Epithelial cell of esophagus (primary cell): ENCODE results near the gene ZBTB8A.
A peak's percentile ranks its signal among the peaks of the same experiment; 100 is the strongest.
"Not testable (repeated sequence)": the region's sequence is repeated elsewhere in the genome, so short reads cannot be mapped to it uniquely, and the experiment has no call there.

Source experiments
- DNase-seq: peaks from one replicate; pipeline ENCODE4 v3.0.0; 2010; ENCODE audit warnings: low read depth
- H3K4me3 ChIP-seq: 2 replicates; pipeline ENCODE4 v1.5.1; 2011; ENCODE audit warnings: mild to moderate bottlenecking, low read length, control low read depth
- CTCF ChIP-seq: IDR thresholded peaks from 2 replicates; pipeline ENCODE4 v1.5.1; 2011; ENCODE audit warnings: low read depth, mild to moderate bottlenecking, low read length, control low read depth, inconsistent platforms; ENCODE audit not compliant: insufficient read depth; ENCODE audit errors: missing control alignments

The ZBTB8A gene

GRCh38 chr1:32626176-32626575, 86.9 kb downstream of the ZBTB8A start:
- no peak for TF ChIP-seq CTCF
- no peak overlapping the region for H3K4me3 ChIP-seq
- no peak for DNase-seq

DNA sequence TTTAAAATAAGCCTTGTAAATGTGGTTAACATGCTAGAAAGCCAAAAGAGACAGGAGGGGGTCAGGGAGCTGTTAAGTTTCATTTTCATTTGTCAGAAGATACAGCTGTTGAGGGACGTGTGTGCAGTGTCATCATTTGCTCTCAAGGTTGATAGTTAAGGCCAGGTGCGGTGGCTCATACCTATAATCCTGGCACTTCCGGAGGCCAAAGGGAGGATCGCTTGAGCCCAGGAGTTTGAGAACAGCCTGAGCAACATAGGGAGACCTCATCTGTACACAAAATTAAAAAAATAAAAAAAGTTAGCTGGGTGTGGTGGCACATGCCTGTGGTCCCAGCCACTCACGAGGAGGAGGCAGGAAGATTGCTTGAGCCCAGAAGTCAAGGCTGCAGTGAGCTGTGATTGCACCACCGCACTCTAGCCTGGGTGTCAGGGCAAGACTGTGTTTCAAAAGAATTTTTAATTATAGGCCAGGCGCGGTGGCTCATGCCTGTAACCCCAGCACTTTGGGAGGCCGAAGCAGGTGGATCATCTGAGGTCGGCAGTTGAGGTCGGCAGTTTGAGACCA, 88.5 kb downstream of the ZBTB8A start:
- H3K4me3 ChIP-seq = no peak overlapping the region
- DNase-seq = no peak
- no peak for TF ChIP-seq CTCF

DNA sequence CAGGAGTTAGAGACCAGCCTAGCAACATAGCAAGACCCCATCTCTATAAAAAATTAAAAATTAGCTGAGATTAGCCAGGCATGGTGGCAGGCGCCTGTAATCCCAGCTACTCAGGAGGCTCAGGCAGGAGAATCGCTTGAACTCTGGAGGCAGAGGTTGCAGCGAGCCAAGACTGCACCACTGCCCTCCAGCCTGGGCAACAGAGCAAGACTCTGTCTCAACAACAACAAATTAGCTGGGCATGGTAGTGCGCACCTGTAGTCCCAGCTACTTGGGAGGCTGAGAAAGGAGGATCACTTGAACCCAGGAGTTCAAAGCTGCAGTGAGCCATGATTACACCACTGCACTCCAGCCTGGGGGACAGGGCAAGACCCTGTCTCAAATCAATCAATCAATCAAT, 90.9 kb downstream of the ZBTB8A start:
- not testable (repeated sequence) for DNase-seq

DNA sequence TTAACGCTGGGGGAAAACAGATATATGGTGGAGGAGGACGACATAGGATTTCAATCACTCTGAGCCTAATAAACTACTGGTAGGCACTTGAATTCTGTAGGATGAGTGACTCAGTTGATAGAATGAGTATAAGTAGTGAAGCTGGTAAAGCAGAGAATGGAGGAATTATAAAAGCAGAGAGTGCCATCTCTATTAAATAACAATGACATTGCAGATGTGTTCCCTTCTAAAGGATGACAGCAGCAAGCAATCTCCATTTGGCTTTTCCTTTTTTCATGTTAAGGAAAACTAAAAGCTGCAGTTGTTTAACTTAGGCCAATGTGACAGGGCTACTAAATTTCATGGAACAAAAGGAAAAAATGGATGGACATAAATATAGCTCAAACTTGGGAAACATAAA, 93.6 kb downstream of the ZBTB8A start:
- no peak for DNase-seq

More for the DNA sequence above, 90.9 kb downstream of the ZBTB8A start:
- H3K4me3 ChIP-seq = not testable (repeated sequence)

GRCh38 chr1:32635508-32636277, 96.5 kb downstream of the ZBTB8A start:
- no peak for TF ChIP-seq CTCF
- H3K4me3 ChIP-seq = no peak overlapping the region
- no peak for DNase-seq

More for the DNA sequence above, 93.6 kb downstream of the ZBTB8A start:
- no peak overlapping the region for H3K4me3 ChIP-seq
- no peak for TF ChIP-seq CTCF

GRCh38 chr1:32636914-32637645, 97.9 kb downstream of the ZBTB8A start:
- H3K4me3 ChIP-seq = no peak overlapping the region
- TF ChIP-seq CTCF = no peak
- peak; percentile 73 for DNase-seq

DNA sequence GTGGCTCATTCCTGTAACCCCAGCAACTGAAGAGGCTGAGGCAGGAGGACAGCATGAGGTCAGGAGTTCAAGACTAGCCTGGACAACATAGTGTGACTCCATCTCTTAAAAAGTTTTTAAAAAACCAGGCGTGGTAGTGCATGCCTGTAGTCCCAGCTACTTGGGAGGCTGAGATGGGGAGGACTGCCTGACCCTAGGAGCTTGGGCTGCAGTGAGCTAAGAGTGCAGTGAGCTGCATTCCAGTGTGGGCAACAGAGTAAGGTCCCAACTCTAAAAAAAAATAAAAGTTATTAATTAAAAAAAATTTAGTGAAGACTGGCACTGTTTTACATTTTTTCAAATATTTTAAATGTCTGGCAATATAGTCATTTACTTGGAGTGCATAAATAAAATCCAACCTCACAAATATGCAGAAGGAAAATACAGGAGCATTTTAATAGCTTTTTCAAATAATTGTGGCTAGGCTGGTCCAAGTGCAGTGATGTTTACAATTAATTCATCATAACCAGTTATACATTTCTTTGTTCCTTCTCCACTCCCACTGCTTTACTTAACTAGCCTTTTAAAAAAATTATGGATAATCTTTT, 100.4 kb downstream of the ZBTB8A start:
- no peak overlapping the region for H3K4me3 ChIP-seq
- no peak for TF ChIP-seq CTCF
- DNase-seq = no peak

GRCh38 chr1:32642292-32642827, 103.1 kb downstream of the ZBTB8A start:
- not testable (repeated sequence) for H3K4me3 ChIP-seq, DNase-seq
